Subcutaneous adipose tissue (tissue), 4 donors: ENCODE results near the gene RASA3. TPM values are rescaled to one million over a fixed set of nuclear protein-coding genes. Genes with fewer than 3 reads are reported as not detected.

ENCODE experiments used
- total RNA-seq, 4 donors: library from RNA; depleted of rRNA; stranded (reverse); fragments of >200 nt; gene quantifications; one replicate each; pipeline ENCODE4 v1.1.0, GENCODE V29; 2016
- TF ChIP-seq, protein P1 (sequence below): fragments of 450-650 bp; IDR thresholded peaks from one replicate; pipeline ENCODE4 v1.5.1; 2016; ENCODE audit warnings: low read depth, mild to moderate bottlenecking, control low read depth, antibody characterized with exemption, moderate library complexity

Gene RASA3
- total RNA-seq, 4 donors from 2014 or later: 36.9 to 70.1 (median 46.3) TPM

DNA sequence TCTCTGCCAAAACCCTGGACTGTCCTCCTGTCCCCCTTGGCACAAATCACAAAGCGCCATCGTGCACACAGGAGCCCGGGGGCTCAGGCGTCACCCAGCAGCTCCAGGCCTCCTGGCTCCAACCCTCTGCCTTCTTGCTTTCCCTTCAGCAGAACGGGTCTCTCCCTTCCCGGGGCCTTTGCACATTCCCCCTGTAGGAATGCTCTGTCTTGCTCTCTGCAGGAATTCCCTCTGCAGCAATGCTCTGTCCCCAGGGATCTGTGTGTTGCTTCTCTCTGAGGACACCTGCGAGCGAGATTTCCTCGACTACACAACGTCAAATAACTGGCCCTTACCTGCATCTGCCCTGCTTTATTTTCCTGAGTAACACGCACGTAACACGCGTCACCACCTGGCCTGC, 13.3 kb upstream of the RASA3 start:
- TF ChIP-seq, protein P1, sequence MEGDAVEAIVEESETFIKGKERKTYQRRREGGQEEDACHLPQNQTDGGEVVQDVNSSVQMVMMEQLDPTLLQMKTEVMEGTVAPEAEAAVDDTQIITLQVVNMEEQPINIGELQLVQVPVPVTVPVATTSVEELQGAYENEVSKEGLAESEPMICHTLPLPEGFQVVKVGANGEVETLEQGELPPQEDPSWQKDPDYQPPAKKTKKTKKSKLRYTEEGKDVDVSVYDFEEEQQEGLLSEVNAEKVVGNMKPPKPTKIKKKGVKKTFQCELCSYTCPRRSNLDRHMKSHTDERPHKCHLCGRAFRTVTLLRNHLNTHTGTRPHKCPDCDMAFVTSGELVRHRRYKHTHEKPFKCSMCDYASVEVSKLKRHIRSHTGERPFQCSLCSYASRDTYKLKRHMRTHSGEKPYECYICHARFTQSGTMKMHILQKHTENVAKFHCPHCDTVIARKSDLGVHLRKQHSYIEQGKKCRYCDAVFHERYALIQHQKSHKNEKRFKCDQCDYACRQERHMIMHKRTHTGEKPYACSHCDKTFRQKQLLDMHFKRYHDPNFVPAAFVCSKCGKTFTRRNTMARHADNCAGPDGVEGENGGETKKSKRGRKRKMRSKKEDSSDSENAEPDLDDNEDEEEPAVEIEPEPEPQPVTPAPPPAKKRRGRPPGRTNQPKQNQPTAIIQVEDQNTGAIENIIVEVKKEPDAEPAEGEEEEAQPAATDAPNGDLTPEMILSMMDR: no peak

DNA sequence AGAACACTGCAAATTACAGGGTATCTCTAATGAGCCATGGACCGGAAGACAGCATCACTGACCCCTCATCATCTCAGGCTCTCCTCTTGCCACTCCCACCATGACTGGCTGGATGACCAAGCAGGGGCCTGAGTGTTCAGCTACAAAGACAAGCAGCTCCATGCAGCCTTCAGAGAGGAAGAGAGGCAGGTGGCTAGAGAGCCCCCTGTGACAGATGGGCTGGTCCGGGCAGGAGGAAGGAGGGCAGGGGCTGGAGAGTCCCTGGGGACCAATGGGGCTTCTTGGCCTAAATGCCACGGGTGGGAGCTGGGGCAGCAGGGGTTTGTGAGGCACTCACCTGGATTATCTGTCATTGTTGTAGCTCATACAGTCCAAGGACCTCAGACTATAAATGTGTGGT, 12.8 kb upstream of the RASA3 start:
- TF ChIP-seq, protein P1: no peak

DNA sequence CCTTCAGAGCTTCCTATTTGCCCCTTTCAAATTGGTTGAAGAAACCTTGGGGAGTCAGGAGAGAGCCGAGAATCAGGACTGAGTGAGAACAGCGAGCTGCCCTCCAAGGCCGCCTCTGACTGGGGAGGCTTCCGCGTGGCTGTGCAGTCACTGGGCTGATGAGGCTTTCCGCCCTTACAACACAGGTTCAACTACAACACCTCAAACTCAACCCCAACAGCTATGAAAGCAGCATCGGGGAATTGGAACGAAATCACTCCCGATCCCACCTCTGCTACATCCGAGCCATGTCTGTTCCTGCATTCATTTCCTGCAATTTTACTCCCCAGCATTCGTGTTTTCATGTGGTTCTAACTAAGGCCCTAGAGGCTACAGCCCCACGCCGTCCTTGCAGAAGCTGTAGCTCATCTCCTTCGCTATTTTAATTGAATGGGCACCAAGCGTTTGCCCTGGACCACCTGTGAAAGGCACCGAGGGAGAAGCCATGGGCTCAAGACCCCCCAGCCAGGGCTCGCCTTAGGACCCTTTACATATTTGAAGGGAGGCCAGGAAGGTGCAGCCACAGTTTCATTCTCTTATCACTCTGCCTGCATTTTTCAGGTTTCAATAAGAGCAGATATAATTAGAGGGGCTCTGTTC, 12.3 kb upstream of the RASA3 start:
- TF ChIP-seq, protein P1: no peak

DNA sequence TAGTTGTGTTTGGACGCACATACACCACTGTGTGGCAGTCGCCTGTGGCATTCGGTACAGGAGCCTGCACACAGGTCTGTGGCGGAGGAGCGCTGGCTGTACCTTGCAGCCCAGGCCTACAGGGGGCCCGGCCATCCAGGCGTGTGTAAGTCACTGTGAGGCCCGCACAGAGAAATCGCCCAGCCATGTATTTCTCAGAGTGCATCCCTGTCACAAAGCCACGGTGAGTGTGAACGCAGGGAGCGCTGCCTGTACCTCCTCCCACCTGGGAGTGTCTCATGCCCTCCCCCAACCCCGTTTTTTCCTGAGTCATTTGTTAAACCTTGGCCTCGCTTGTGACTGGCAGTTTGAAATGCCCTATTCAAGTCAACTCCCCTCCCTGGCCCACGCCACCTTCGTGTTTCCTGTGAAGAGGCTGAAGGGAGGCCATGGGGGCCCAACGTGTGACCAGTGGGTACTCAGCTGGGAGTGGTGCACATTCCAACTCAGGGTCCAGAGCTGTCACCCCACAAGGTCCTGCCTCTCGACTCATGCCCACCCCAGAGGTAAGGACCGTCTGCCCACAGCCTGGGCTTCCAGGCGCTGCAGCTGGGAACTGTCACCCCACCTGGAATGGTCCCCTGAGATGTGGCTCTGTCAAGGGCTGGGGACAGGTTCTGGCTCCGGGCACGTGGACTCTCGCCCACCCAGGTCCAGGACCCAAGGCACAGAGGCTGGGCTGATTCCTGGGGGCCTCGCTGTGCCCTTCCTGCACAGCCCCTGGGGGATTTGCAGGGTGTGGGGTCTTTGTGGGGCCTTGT, 11.6 kb upstream of the RASA3 start:
- TF ChIP-seq, protein P1: no peak

DNA sequence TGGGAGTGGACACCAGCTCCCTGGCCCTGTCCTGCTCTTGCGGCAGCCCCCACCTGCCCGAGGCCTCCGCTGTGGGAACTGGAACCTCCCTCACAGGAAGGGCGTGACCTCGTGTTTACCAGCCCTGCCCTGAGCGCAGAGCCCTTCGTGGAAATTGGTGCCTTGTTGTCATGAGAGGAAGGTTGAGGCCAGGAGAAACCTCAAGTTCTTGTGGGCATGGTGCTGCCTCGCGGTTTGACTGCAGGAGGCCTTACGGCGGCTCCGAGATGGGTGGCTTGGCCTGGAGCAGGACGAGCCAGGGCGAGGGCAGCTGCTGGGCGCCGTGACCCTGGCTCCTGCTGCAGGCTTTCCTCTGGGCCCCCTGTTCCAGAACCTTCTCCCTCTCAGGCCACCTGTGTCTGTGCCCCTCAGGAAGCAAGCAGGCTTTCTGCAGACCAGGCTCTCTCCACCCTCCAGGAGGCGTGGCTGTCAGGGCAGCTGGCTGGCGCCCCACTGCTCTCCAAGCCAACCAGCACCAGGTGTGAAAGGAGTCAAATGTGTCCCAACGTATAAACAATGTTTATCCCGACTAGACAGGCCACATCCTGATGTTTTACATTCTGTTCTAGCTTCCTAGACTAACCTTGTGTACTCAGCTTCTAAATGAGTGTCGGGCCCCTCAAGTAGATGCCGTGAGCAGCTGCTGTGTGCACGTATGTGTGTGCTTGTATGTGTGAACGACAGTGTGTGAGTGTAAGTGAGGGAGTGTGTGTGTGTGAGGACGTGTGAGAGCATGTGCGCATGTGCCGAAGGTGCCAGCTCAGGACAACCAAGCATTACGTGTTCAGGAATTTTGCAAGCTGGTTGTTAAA, 10.4 kb upstream of the RASA3 start:
- TF ChIP-seq, protein P1: no peak

DNA sequence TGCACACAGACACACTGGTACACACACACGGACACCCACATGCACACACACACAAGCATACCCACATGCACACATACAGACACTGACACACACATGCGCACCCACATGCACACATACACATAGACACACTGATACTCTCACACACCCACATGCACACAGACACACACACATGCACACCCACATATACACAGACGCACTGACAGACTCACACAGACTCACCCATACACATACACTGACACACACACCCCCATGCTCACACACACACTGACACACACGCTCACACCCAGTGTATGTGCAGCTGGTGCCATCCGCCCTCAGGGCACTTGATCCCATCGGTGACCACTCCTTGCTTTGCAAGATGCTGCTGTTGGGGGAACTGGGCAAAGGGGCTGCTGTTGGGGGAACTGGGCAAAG, 9.7 kb upstream of the RASA3 start:
- TF ChIP-seq, protein P1: no peak
